Stimulated activated CD4-positive, alpha-beta T cell treated with anti-CD3 and anti-CD28 coated beads, Interleukin-15, amount 100 ng/mL, for 1 hour (primary cell): ENCODE results near the gene CEP290.
A peak's percentile ranks its signal among the peaks of the same experiment; 100 is the strongest.
"Not testable (repeated sequence)": the region's sequence is repeated elsewhere in the genome, so short reads cannot be mapped to it uniquely, and the experiment has no call there.

Experiments used
- DNase-seq, 2 donors: peaks; one replicate each; pipeline ENCODE4 v3.0.0-alpha.2; 2020; ENCODE audit warnings: low read depth in 1 of 2, low spot score in 1 of 2

CEP290 gene

GRCh38 chr12:88037770-88038169 lies 104.1 kb downstream of the CEP290 start:
- DNase-seq: no peak

GRCh38 chr12:88036353-88036965 lies 105.4 kb downstream of the CEP290 start:
- DNase-seq: no peak

- no peak for DNase-seq
These were observed 106.0 kb downstream of the CEP290 start for GRCh38 chr12:88035907-88036289.

DNA sequence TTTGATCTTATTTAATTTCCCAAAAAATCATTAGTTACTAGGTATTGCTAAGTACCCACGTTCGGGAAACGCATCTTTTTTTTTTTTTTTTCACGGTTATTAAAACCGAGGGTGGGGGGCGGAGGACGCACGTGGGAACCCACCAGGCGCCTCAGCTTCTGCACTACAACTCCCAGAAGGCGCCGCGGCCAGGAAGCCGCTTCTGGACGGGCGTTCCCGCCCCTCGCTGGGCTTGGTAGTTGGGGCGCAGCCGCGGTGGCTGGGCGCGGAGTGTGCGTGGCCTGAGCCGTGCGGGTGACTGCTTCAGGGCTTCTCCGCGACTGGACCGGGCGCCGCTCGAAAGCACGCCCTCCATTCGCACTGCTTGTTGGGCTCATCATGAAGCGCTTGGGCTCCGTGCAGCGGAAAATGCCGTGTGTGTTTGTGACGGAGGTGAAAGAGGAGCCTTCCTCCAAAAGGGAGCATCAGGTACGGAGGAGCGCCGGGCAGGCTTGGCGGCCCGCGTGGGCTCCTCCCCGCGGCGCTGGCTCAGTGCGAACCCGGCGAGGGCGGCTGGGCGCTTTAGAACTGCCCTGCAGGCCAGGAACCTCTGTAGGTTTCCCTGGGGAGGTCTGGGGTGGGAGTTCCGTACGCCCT lies 106.5 kb downstream of the CEP290 start:
- peak; percentile 67 to 84 for DNase-seq

- DNase-seq: not testable (repeated sequence)
These were observed 110.7 kb downstream of the CEP290 start for GRCh38 chr12:88031161-88031560.

- no peak for DNase-seq
These were observed 112.7 kb downstream of the CEP290 start, which contains the start of gene C12orf50 for GRCh38 chr12:88029093-88029665. Gene C12orf50, minus strand, starts transcription at chr12:88029401. Its CDS starts 2,439 bp downstream, at chr12:88026962.

- DNase-seq: no peak
These were observed 115.7 kb downstream of the CEP290 start for GRCh38 chr12:88026196-88026595.

DNA sequence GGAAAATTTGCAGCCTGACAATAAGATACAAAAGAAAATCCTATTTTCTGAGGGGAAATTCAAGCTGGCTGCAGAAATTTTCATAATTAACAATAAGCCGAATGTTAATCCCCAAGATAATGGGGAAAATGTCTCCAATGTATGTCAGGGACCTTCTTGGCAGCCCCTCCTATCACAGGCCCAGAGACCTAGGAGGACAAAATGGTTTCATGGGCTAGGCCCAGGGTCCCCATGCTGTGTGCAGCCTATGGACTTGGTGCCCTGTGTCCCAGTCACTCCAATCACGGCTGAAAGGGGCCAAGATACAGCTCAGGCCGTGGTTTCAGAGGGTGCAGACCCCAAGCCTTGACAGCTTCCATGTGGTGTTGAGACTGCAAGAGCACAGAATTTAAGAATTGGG lies 123.9 kb downstream of the CEP290 start:
- DNase-seq: no peak

DNA sequence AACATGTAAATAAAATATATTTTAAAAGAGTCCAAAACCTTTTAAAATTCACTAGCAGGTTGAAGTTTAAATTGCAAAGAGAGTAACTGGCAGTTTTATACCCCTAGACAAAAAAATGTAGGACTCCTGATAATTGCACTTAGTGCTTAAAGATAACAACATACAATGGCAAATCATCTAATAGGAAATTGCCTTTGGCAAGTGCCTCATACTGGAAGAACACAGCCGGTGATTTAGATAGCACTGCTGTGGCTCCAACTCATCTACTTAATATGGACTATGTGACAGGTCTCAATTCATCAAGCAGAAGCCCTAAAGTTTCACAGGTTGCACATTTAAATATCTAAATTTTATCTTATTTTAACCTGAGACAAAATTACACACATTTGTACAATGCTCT lies 126.1 kb downstream of the CEP290 start:
- DNase-seq: no peak

DNA sequence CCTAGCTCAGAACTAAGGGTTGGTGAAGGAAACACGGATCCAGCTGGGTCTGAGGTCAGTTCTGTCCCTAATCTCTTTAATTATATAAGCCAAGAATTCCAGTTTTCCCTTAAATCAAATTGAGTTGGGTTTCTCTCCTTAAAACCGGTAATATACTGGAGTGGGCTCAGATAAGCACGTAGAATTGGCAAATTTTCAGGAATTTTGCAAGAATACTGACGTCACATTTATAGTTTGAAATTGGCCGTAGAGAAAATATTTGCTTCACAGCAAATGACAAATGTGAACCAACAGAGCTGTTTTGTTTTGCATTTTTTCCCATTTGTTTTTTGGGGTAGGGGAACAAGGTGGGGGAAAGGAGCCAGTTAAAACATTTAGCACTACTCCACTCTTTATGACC lies 130.1 kb downstream of the CEP290 start:
- no peak for DNase-seq

- DNase-seq: no peak
These were observed 135.5 kb downstream of the CEP290 start for GRCh38 chr12:88006351-88006750.

DNA sequence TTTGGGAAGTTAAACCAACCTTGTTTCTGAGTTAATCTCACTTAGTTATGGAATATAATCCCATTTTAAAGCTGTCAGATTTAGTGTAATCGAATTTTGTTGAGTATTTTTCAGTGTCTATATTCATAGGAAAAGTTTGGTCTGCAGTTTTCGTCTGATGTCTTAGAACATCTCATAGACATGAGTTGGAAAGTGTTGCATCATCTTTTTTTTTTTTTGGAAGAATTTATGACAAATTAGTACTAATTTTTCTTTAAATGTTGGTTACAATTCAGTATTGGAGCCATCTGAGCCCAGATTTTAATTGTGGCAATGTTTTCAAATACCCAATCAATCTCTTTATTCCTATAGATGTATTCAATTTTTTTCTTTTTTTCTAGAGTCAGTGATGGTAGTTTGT lies 140.6 kb downstream of the CEP290 start:
- DNase-seq: no peak
